Measurements from ENCODE around the gene DYNLT3. TPM values are rescaled to one million over a fixed set of nuclear protein-coding genes. Genes with fewer than 3 reads are reported as not detected.

DYNLT3 gene
- total RNA-seq, 4 donors from 2014 or later, result 26.9 to 36.3 (median 30.7) TPM

DNA sequence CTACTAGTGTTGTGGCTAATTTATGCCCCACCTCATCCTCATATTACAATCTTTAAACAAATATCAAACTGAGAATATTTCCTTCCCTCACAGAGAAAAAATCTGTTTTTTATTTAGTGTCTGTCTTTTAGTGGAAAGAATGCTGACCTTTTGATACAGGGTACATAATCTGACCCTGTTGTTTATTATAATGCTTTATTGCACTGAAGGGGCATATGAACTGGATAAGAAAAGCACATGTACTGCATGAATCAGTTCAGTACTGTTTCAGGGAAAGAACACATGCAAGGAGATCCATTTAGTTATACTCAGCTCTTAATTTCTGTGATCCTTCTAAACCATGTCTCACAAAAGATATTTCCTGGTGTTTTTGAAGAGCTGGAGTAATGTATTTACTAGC is 15.5 kb upstream of the DYNLT3 start:
- H3K4me3 ChIP-seq, result no peak overlapping the region
- no peak overlapping the region for H3K27ac ChIP-seq
- TF ChIP-seq EP300 (IDR thresholded peaks at IDR 0.05), result no peak
- TF ChIP-seq, protein P1, sequence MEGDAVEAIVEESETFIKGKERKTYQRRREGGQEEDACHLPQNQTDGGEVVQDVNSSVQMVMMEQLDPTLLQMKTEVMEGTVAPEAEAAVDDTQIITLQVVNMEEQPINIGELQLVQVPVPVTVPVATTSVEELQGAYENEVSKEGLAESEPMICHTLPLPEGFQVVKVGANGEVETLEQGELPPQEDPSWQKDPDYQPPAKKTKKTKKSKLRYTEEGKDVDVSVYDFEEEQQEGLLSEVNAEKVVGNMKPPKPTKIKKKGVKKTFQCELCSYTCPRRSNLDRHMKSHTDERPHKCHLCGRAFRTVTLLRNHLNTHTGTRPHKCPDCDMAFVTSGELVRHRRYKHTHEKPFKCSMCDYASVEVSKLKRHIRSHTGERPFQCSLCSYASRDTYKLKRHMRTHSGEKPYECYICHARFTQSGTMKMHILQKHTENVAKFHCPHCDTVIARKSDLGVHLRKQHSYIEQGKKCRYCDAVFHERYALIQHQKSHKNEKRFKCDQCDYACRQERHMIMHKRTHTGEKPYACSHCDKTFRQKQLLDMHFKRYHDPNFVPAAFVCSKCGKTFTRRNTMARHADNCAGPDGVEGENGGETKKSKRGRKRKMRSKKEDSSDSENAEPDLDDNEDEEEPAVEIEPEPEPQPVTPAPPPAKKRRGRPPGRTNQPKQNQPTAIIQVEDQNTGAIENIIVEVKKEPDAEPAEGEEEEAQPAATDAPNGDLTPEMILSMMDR (IDR thresholded peaks at IDR 0.05), result no peak
- no peak for TF ChIP-seq POLR2A (IDR thresholded peaks at IDR 0.05)
- no peaks in the 10 kb centered on the region for H3K27me3 ChIP-seq
- no peaks in the 10 kb centered on the region for H3K9me3 ChIP-seq
- no peaks in the 10 kb centered on the region for H3K4me1 ChIP-seq
- DNase-seq (ENCODE audit: low spot score in 2 of 2), result no peak
- H3K36me3 ChIP-seq, result no peaks in the 10 kb centered on the region

DNA sequence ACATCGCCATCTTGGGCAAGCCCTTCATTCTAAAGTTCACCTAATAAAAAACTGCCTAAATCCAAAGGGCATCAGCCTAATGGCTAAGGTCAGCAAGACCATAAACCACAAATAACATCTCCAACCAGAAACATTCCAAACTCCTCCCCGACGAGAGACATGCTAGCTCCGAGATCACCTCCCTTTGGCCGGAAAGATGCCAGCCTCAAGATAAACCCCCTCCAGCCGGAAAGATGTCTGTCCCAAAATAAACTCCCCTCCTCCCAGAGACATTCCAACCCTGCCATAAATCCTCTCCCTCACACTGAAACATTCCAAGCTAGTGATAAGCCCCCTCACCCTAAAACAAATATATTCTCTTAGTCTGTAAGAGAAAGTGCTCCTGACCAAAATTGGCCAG is 13.3 kb upstream of the DYNLT3 start:
- no peak overlapping the region for H3K27ac ChIP-seq
- no peak overlapping the region for H3K4me3 ChIP-seq
- no peaks in the 10 kb centered on the region for H3K27me3 ChIP-seq
- no peaks in the 10 kb centered on the region for H3K36me3 ChIP-seq
- TF ChIP-seq POLR2A (IDR thresholded peaks at IDR 0.05), result no peak
- no peak for TF ChIP-seq EP300 (IDR thresholded peaks at IDR 0.05)
- TF ChIP-seq, protein P1 (IDR thresholded peaks at IDR 0.05), result no peak
- H3K9me3 ChIP-seq, result no peaks in the 10 kb centered on the region
- DNase-seq (ENCODE audit: low spot score in 2 of 2), result no peak
- WGBS, 2 donors, result 23 to 50% methylated on average over 6 of the region's 6 CpGs
- H3K4me1 ChIP-seq, result no peaks in the 10 kb centered on the region

DNA sequence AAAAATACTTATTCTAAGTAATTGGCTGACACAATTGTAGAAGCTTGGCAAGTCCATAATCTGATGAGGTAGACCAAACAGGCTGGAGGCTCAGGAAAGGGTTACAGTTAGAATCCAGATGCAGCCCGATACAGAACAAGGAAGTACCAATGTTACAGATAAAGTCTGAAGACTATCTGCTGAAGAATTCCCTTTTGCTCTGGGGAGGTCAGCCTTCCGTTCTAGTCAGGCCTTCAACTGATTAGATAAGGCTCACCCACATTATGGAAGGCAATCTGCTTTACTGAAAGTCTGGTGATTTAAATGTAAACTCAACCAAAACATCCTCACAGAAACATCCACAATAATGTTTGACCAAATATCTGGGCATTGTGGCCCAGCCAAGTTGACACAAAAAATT is 7.4 kb upstream of the DYNLT3 start:
- H3K9me3 ChIP-seq, result no peaks in the 10 kb centered on the region
- DNase-seq (ENCODE audit: low spot score in 2 of 2), result no peak
- peaks cover 0 to 6% of the 10 kb centered on the region in 2 donors for H3K27me3 ChIP-seq
- H3K4me1 ChIP-seq, result no peaks in the 10 kb centered on the region
- no peaks in the 10 kb centered on the region for H3K36me3 ChIP-seq
- 47 to 54% methylated on average over 2 of the region's 2 CpGs for WGBS, 2 donors
- TF ChIP-seq, protein P1 (IDR thresholded peaks at IDR 0.05), result no peak
- TF ChIP-seq EP300 (IDR thresholded peaks at IDR 0.05) (no peak), POLR2A (IDR thresholded peaks at IDR 0.05) (no peak)
- H3K27ac ChIP-seq, result no peak overlapping the region
- H3K4me3 ChIP-seq, result no peak overlapping the region

DNA sequence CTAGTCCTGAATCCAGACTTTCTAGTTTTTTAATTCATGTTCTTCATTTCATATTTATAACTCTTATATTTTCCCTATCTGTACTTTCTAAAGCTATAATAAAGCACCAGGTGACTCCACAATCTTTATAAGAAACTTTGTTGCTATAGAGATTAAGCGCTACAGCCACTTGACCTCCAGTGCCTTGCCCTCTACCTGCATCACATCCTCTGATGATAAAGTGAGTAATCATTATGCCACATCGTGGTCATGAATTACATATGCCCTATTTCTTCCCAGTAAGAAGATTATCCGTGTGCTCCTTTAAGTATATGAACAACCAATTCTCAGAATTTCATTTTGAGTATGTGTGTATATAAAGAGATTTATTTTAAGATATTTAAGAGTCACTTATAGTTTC is 6.8 kb upstream of the DYNLT3 start:
- Histone ChIP-seq H3K9me3 (no peaks in the 10 kb centered on the region), H3K4me3 (no peak overlapping the region), H3K27ac (no peak overlapping the region), H3K4me1 (no peaks in the 10 kb centered on the region), H3K36me3 (no peaks in the 10 kb centered on the region), H3K27me3 (peaks cover 0 to 6% of the 10 kb centered on the region in 2 donors)
- TF ChIP-seq EP300 (IDR thresholded peaks at IDR 0.05) (no peak), POLR2A (IDR thresholded peaks at IDR 0.05) (no peak)
- TF ChIP-seq, protein P1 (IDR thresholded peaks at IDR 0.05), result no peak
- no peak for DNase-seq (ENCODE audit: low spot score in 2 of 2)
- WGBS, 2 donors, result 65 to 89% methylated on average over 3 of the region's 3 CpGs

DNA sequence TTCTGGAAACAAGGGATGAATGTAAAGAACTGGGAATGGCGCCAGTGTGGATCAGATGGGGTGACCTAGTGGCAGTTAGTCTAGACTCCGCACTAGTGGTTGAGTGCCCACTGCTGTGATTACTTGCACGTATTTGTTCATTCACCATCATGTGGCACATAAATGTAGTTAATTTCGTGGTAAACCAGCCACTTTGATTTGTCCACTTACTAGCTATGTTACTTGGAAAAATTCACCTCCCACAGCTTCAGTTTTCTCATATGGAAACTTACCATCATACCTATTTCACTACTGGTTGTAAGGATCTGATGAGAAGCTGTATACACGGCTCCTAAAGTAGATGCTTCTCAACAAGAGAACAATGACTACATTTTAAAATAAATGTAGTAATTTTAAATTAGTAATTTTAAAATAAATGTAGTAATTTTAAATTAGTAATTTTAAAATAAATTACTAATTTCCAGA is 394 bp upstream of the DYNLT3 start:
- Histone ChIP-seq H3K4me1 (no peaks in the 10 kb centered on the region), H3K4me3 (peak overlapping the region; percentile 59 to 82 (median 80)), H3K36me3 (no peaks in the 10 kb centered on the region), H3K9me3 (no peaks in the 10 kb centered on the region), H3K27ac (peak overlapping the region; percentile 86 to 95 (median 90)), H3K27me3 (peaks cover 0 to 6% of the 10 kb centered on the region in 2 donors)
- DNase-seq (ENCODE audit: low spot score in 2 of 2), result no peak
- WGBS, 2 donors, result 21 to 46% methylated on average over 5 of the region's 5 CpGs
- TF ChIP-seq, protein P1 (IDR thresholded peaks at IDR 0.05), result no peak
- no peak for TF ChIP-seq POLR2A (IDR thresholded peaks at IDR 0.05)
- TF ChIP-seq EP300 (IDR thresholded peaks at IDR 0.05), result no peak
